KG1 (cell line): Measurements from ENCODE around the gene SAMD9.
"Not testable (repeated sequence)": the region's sequence is repeated elsewhere in the genome, so short reads cannot be mapped to it uniquely, and the experiment has no call there.

Experiments used
- DNase-seq: peaks from one replicate; lab custom pipeline; 2025; lab: John Stamatoyannopoulos, UW

The SAMD9 gene

DNA sequence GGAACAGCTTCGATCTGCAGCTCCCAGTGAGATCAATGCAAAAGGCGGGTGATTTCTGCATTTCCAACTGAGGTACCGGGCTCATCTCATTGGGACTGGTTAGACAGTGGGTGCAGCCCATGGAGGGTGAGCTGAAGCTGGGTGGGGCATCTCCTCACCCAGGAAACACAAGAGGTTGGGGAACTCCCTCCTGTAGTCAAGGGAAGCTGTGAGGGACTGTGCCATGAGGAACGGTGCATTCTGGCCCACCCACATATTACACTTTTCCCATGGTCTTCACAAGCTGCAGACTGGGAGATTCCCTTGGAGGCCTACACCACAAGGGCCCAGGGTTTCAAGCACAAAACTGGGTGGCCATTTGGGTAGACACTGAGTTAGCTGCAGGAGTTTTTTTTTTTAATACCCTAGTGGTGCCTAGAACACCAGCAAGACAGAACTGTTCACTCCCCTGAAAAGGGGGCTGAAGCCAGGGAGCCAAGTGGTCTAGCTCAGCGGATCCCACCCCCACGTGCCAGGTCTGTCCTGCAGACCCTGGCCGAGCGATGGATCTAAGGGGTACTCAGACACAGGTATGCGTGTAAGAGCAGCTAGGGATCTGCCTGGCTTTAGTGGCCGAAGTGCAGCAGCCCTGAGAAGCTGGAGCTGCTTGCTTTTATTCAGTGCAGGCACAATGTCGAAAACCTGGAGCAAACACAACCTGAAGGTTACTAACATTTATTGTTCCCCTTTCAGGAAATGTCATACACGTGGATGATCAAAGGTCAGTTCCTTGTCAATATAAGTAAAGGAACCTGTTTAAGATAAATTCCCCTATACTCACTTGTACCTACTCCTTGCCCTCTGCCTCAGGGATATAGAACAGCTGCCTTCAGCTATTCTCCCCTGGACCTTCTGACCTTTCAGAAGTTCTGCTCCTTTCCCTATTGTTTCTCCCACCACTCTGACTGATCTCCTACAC is 3.1 kb upstream of the SAMD9 start:
- DNase-seq = no peak

DNA sequence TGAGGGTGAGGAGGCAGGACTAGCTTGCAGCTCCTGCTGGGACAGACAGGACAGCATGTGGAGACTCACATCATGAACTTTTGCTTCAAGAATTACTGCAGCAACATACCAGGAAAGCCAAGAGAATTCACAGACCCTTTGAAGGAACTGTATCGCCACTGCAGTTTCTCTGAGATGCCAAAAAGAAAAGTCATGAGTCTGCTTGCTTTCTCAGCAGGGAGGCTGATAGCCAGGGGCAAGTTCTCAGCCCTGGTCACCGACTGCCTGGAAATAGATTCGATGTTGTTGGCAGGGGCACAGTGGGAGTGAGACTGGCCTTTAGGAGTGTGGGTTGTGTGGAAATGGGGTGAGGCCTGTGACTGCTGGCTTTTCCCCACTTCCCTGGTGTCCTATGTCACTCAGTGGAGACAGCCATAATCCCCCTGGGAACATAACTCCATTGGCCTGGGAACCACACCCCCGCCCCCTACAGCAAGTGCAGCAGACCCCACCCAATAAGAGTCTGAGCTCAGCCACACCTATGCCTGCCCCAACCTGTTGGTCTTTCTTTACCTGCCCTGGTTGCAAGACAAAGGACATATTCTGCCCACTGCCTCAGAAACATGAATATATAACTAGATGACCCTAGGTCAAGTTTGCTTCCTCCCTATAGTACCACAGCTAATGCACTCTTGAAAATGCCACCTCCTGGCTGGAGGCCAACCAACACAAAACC is 1.6 kb upstream of the SAMD9 start:
- DNase-seq = no peak

DNA sequence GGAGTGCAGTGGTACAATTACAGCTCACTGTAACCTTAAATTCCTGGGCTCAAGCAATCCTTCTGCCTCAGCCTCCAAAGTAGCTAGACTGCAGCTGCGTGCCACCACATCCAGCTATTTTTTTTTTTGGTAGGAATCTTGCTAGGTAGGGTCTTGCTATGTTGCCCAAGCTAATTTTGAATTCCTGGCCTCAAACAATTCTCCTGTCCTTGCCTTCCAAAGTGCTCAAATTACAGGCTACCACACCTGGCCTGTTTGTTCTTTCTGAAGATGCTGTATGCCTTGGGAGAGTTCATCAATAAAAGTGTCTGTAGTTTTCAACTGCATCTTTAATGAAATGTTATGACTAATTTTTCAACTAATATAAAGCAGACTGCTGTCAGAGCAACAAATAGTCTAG is 452 bp downstream of the SAMD9 start:
- DNase-seq = no peak

- no peak for DNase-seq
Measured at GRCh38 chr7:93115796-93116195, 2.0 kb downstream of the SAMD9 start.

DNA sequence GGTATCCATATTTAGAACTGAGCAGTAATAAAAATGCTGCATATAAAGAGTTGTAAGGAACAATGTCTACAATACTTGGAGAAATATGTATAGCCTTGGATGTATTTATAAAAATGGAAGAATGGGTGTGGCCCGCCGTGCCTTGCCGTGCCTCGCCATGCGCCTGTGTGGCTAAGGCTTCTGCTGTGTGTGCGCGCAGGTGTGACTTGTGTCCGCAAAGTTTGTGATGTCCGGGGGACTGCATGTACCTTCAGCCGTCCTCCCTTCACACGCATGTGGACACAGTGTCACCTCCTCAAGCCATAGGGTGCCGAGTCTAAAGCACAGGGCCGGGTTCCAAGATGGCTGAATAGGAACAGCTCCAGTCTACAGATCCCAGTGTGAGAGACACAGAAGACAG is 9.8 kb downstream of the SAMD9 start:
- no peak for DNase-seq

- DNase-seq = no peak
Measured at GRCh38 chr7:93097388-93097787, 20.4 kb downstream of the SAMD9 start.

GRCh38 chr7:93092757-93093370 is 24.9 kb downstream of the SAMD9 start:
- no peak for DNase-seq

DNA sequence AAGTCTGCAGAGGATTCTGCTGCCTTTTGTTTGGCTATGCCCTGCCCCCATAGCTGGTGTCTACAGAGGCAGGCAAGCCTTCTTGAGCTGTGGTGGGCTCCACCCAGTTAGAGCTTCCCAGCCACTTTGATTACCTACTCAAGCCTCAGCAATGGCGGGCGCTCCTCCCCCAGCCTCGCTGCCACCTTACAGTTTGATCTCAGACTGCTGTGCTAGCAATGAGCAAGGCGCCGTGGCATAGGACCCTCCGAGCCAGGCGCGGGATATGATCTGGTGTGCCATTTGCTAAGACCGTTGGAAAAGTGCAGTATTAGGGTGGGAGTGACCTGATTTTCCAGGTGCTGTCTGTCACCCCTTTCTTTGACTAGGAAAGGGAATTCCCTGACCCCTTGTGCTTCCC is 44.4 kb downstream of the SAMD9 start:
- DNase-seq = not testable (repeated sequence)

DNA sequence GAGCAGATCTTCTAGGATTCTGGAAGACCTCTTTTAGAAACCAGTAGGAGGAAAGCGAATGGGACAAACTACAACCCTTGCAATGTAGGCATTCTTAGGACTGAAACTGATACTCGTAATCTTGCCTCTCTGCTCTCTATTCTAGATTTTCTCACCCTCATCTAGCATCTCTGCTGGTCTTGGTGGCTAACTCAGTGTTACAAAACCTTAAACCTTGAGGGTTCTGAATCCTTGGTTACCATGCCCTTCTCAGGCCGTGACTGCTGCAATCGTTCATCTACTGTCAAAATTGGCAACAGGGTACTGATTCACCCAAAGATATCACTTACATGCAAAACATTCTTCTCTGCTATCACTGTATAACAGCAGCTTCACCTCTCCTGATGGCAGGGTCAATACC is 55.2 kb downstream of the SAMD9 start:
- no peak for DNase-seq

GRCh38 chr7:93060865-93061264 is 56.9 kb downstream of the SAMD9 start:
- no peak for DNase-seq

DNA sequence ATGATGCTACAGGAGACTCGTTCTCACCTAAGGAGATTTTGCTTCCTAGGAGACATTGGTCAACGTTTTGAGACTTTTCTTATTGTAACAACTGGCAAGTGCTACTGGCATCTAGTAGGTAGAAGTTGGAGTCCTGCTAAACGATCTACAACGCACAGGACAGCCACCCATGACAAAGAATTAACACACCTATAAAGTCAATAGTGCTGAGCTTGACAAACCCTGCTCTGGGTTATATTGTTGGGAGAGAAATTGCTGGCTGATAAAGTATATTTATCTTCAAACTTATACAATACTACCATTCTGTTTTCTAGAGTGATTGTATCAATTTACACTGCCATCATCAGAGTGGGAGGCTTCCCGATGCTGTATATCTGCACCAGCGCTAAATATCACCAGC is 57.8 kb downstream of the SAMD9 start:
- no peak for DNase-seq

GRCh38 chr7:93056621-93057020 is 61.2 kb downstream of the SAMD9 start:
- DNase-seq = not testable (repeated sequence)

DNA sequence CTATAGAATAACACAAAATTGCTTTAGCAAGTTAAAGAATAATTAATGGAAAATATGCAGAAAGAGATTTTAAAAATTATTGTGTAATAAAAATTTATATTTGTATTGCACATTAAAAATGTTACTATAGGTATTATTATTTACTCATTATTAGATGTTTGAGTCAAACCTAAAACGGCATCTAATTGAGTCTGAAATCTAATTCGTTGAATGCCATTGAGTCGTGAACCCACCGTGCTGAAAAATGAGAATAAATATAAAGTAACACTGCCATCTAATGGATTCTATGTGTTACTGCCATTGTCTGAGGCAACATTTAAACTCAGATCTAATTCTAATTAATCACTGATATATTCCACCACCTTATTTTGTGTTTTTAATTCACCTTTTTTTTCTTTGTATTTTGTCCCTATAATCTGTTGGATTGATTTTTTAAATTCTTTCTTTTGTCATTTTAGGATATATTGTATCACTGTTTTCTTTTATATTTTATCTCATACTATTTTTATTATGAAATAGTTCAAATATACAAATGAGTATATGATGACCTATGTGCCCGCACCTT is 62.2 kb downstream of the SAMD9 start:
- peak; percentile 16 for DNase-seq

DNA sequence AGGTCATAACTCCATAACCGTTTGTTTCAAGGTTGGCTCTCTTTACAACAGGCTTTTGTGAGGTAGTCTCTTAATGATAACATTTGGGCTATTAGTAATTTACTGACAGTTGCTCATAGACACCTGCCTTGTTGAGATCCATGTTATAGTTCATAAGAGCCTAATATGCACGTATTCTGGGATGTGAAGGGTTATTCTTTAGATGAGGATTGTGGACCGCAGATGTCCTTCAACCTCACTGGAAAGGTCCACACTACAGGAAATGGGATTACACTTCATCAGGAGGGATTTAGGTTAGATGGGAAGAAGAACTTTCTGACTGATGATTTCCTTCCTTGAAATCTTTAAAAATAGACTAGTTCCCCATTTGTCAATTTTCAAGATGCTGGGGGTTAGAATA is 62.8 kb downstream of the SAMD9 start:
- DNase-seq = no peak

- DNase-seq = no peak
Measured at GRCh38 chr7:93053949-93054943, 63.5 kb downstream of the SAMD9 start.

DNA sequence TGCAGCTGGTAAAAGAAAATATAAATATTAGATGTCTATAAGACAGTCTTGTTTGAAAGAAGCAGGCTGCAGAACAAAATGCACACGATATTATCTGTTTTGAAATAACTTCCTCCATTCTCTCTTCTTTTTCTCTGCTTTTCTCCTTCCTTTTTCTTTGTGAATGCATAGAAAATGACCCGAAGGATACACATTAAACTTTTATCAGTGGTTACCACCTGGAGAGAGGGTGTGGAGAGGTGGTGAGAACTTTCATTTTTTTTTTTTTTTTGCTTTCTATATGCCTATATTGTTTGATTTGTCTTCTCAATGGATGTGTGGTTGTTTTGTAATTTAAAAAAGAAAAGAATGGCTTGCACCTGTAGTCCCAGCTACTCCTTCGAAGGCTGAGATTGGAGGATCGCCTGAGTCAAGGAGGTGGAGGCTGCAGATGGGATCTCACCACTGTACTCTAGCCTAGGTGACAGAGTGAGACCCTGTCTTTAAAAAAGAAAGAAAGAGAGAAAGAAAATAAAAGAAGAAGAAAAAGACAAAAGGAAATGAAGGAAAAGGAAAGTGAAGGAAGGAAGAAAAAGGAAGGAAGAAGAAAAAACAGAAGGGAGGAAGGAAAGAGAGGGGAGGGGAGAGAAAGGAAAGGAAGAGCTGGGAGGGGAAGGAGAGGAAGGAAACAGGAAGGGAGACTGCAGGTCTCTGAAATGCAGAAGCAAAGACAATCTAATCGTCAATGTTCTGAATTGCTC is 64.4 kb downstream of the SAMD9 start:
- DNase-seq = no peak

GRCh38 chr7:93051660-93052059 is 66.1 kb downstream of the SAMD9 start:
- DNase-seq = no peak
